ENCODE data around the gene UBE4B. TPM values are rescaled to one million over a fixed set of nuclear protein-coding genes. Genes with fewer than 3 reads are reported as not detected.

Gene UBE4B
- total and polyA plus RNA-seq, 10 of the 15 experiments (the other 5 are each of a cell fraction or from before 2014, with no cell fraction given): 2.9 to 32.6 (median 20.7) TPM

DNA sequence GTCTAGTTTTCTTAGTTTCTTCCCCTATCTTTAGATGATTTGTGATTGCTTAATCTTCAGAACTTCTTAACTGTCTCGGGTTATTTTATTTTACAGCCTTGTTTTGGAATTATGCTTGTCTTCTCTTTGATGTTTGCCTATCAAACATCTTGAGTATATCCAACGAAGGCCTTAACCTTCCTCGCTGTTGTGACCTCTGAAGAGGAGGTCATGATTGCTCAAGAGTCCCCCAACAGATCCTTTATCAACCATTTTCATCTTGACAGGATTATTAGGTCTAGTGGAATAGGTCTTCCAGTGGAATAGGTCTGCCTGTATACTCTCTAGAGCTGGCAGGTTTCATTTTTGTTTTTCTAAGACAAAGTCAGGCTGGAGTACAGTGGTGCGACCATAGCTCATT, 45.7 kb downstream of the UBE4B start:
- H3K4me3 ChIP-seq: no peak overlapping the region
- DNase-seq (ENCODE audit: low read depth, low spot score) (no peak), FAIRE-seq (no peak), ATAC-seq (no peak)
- intact Hi-C loops (cut with micrococcal nuclease; ENCODE audit: unreplicated experiment) (no loop called here), in situ Hi-C loops (cut with MboI) (no loop called here)
- ChIA-PET POLR2A (no interaction called here), RAD21 (ENCODE audit: unreplicated experiment) (no interaction called here), SMC1A (ENCODE audit: uncharacterized antibody, unreplicated experiment) (no interaction called here), CTCF (interaction anchor here (0.7 kb wide), 1 partner anchor 261 kb away, joined by 3 read pairs; no protein-coding TSS in a partner anchor)
- no peak overlapping the region for H3K4me2 ChIP-seq (ENCODE audit: control insufficient read depth, insufficient read depth)
- H3K79me2 ChIP-seq (ENCODE audit: control insufficient read depth, insufficient read depth, low read length): no peaks in the 10 kb centered on the region; the same call in 1 of the 2 replicates
- H3K27ac ChIP-seq (ENCODE audit: control insufficient read depth, insufficient read depth): no peak overlapping the region
- WGBS (ENCODE audit: insufficient coverage, insufficient replicate concordance, low lambda C conversion rate, missing lambda C conversion rate): 93% methylated on average over 4 of the region's 4 CpGs
- peaks cover 0 to 3% of the 10 kb centered on the region in 2 experiments; a peak in 2 of 4 replicates for H3K36me3 ChIP-seq (ENCODE audit: control insufficient read depth in 2 of 2, insufficient read depth in 2 of 2, low read length in 1 of 2)
- no peaks in the 10 kb centered on the region for H3K9me3 ChIP-seq (replicated peaks; ENCODE audit: control insufficient read depth, insufficient read depth, low read length)
- peaks cover 14% of the 10 kb centered on the region for H3K4me1 ChIP-seq (ENCODE audit: control insufficient read depth, insufficient read depth, low read length)
- no peak overlapping the region for H2AFZ ChIP-seq (ENCODE audit: control insufficient read depth, low read depth, low read length)
- H3K9ac ChIP-seq (ENCODE audit: control insufficient read depth, insufficient read depth, low read length): no peak overlapping the region
- BruUV-seq (replicated peaks): no TSS peak
- no peaks in the 10 kb centered on the region for H4K20me1 ChIP-seq (ENCODE audit: control insufficient read depth, insufficient read depth)
- H3K27me3 ChIP-seq (replicated peaks in 1 of 2; ENCODE audit: control insufficient read depth in 2 of 2, insufficient read depth in 2 of 2, low read length in 1 of 2): no peaks in the 10 kb centered on the region
- TF ChIP-seq FOS (IDR thresholded peaks at IDR 0.05; ENCODE audit: borderline replicate concordance, extremely low read depth, insufficient read length): no peak
- TF ChIP-seq TCF12 (IDR thresholded peaks at IDR 0.05; ENCODE audit: low read depth, low read length): no peak
- TF ChIP-seq FOXM1 (IDR thresholded peaks at IDR 0.05; ENCODE audit: low read depth, low read length): no peak
- TF ChIP-seq GABPA (IDR thresholded peaks at IDR 0.05; ENCODE audit: low read depth): no peak
- TF ChIP-seq, protein P1, sequence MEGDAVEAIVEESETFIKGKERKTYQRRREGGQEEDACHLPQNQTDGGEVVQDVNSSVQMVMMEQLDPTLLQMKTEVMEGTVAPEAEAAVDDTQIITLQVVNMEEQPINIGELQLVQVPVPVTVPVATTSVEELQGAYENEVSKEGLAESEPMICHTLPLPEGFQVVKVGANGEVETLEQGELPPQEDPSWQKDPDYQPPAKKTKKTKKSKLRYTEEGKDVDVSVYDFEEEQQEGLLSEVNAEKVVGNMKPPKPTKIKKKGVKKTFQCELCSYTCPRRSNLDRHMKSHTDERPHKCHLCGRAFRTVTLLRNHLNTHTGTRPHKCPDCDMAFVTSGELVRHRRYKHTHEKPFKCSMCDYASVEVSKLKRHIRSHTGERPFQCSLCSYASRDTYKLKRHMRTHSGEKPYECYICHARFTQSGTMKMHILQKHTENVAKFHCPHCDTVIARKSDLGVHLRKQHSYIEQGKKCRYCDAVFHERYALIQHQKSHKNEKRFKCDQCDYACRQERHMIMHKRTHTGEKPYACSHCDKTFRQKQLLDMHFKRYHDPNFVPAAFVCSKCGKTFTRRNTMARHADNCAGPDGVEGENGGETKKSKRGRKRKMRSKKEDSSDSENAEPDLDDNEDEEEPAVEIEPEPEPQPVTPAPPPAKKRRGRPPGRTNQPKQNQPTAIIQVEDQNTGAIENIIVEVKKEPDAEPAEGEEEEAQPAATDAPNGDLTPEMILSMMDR (IDR thresholded peaks at IDR 0.05 in 2 of 3, conservative IDR thresholded peaks at IDR 0.05 in 1 of 3; ENCODE audit: control insufficient read depth in 2 of 3, extremely low read depth in 1 of 3, insufficient read depth in 1 of 3, low read depth in 3 of 3, low read length in 3 of 3): no peak
- TF ChIP-seq, protein P2, sequence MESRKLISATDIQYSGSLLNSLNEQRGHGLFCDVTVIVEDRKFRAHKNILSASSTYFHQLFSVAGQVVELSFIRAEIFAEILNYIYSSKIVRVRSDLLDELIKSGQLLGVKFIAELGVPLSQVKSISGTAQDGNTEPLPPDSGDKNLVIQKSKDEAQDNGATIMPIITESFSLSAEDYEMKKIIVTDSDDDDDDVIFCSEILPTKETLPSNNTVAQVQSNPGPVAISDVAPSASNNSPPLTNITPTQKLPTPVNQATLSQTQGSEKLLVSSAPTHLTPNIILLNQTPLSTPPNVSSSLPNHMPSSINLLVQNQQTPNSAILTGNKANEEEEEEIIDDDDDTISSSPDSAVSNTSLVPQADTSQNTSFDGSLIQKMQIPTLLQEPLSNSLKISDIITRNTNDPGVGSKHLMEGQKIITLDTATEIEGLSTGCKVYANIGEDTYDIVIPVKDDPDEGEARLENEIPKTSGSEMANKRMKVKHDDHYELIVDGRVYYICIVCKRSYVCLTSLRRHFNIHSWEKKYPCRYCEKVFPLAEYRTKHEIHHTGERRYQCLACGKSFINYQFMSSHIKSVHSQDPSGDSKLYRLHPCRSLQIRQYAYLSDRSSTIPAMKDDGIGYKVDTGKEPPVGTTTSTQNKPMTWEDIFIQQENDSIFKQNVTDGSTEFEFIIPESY (IDR thresholded peaks at IDR 0.05): no peak
- TF ChIP-seq CEBPB (IDR thresholded peaks at IDR 0.05; ENCODE audit: borderline replicate concordance in 1 of 2, low read depth in 2 of 2, low read length in 2 of 2): no peak
- TF ChIP-seq, protein P3, sequence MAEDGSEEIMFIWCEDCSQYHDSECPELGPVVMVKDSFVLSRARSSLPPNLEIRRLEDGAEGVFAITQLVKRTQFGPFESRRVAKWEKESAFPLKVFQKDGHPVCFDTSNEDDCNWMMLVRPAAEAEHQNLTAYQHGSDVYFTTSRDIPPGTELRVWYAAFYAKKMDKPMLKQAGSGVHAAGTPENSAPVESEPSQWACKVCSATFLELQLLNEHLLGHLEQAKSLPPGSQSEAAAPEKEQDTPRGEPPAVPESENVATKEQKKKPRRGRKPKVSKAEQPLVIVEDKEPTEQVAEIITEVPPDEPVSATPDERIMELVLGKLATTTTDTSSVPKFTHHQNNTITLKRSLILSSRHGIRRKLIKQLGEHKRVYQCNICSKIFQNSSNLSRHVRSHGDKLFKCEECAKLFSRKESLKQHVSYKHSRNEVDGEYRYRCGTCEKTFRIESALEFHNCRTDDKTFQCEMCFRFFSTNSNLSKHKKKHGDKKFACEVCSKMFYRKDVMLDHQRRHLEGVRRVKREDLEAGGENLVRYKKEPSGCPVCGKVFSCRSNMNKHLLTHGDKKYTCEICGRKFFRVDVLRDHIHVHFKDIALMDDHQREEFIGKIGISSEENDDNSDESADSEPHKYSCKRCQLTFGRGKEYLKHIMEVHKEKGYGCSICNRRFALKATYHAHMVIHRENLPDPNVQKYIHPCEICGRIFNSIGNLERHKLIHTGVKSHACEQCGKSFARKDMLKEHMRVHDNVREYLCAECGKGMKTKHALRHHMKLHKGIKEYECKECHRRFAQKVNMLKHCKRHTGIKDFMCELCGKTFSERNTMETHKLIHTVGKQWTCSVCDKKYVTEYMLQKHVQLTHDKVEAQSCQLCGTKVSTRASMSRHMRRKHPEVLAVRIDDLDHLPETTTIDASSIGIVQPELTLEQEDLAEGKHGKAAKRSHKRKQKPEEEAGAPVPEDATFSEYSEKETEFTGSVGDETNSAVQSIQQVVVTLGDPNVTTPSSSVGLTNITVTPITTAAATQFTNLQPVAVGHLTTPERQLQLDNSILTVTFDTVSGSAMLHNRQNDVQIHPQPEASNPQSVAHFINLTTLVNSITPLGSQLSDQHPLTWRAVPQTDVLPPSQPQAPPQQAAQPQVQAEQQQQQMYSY (CRISPR knock-in tag; IDR thresholded peaks at IDR 0.05): no peak
- TF ChIP-seq, protein P4, sequence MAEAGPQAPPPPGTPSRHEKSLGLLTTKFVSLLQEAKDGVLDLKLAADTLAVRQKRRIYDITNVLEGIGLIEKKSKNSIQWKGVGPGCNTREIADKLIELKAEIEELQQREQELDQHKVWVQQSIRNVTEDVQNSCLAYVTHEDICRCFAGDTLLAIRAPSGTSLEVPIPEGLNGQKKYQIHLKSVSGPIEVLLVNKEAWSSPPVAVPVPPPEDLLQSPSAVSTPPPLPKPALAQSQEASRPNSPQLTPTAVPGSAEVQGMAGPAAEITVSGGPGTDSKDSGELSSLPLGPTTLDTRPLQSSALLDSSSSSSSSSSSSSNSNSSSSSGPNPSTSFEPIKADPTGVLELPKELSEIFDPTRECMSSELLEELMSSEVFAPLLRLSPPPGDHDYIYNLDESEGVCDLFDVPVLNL (IDR thresholded peaks at IDR 0.05; ENCODE audit: low read depth, low read length): no peak
